Lower leg skin (tissue), 3 donors: ENCODE results near the gene GLT1D1.

ENCODE experiments used
- CTCF ChIP-seq, 3 donors: fragments of 450-650 bp; IDR thresholded peaks; one replicate each; pipeline ENCODE4 v1.5.1; 2016; ENCODE audit warnings: antibody characterized with exemption in 3 of 3, mild to moderate bottlenecking in 3 of 3, moderate library complexity in 2 of 3
- POLR2A ChIP-seq, 2 donors: fragments of 450-650 bp; IDR thresholded peaks; one replicate each; pipeline ENCODE4 v1.6.1; 2016 to 2017; ENCODE audit warnings: antibody characterized with exemption in 2 of 2, mild to moderate bottlenecking in 1 of 2, moderate library complexity in 1 of 2

GRCh38 chr12:128829861-128830504 is 23.3 kb upstream of the GLT1D1 start:
- no peak for TF ChIP-seq CTCF (IDR thresholded peaks at IDR 0.05)
- no peak for TF ChIP-seq POLR2A (IDR thresholded peaks at IDR 0.05)
